Neural progenitor cell (in vitro differentiated cells): ENCODE data around the gene IQGAP3.

ENCODE experiments used
- CTCF ChIP-seq: fragments of 200-600 bp; sonication (generic); IDR thresholded peaks from 2 replicates; pipeline ENCODE4 v1.5.1; 2017; ENCODE audit warnings: antibody characterized with exemption, mild to moderate bottlenecking
- EZH2 ChIP-seq: fragments of 200-600 bp; sonication (generic); IDR thresholded peaks from 2 replicates; pipeline ENCODE4 v1.6.1; 2017; ENCODE audit warnings: antibody characterized with exemption, mild to moderate bottlenecking, moderate library complexity

GRCh38 chr1:156555715-156556114 lies 16.6 kb downstream of the IQGAP3 start:
- TF ChIP-seq CTCF (no peak), EZH2 (no peak)
